ENCODE results near the gene SPAG16. TPM values are rescaled to one million over a fixed set of nuclear protein-coding genes. Genes with fewer than 3 reads are reported as not detected.
A peak's percentile ranks its signal among the peaks of the same experiment; 100 is the strongest.

Gene SPAG16
- 10 to 100 TPM; 27.1 to 29.2 TPM for total RNA-seq

GRCh38 chr2:213284105-213285090, at the start of gene SPAG16:
TSS of gene SPAG16 (plus strand) at chr2:213284464.
- TF ChIP-seq POLR2AphosphoS5 (IDR thresholded peaks at IDR 0.05) (peak; percentile 83), CTCF (IDR thresholded peaks at IDR 0.05) (peak in 1 of 4 experiments; percentile 11), POLR2A (IDR thresholded peaks at IDR 0.05) (peak; percentile 45)
- DNase-seq (ENCODE audit: low spot score), result peak; percentile 91
- intact Hi-C loops (cut with DNase I), result no loop called here
- WGBS, result 2% methylated on average over 46 of the region's 59 CpGs
- Histone ChIP-seq H3K4me3 (peak within 1 kb of the TSS; percentile 64 to 69), H3K36me3 (no peaks in the 10 kb centered on the region), H3K4me1 (replicated peaks) (no peaks in the 10 kb centered on the region), H3K27ac (peak within 1 kb of the TSS; percentile 71 to 76), H3K9me3 (no peaks in the 10 kb centered on the region), H3K27me3 (replicated peaks; ENCODE audit: insufficient read depth) (no peaks in the 10 kb centered on the region)

DNA sequence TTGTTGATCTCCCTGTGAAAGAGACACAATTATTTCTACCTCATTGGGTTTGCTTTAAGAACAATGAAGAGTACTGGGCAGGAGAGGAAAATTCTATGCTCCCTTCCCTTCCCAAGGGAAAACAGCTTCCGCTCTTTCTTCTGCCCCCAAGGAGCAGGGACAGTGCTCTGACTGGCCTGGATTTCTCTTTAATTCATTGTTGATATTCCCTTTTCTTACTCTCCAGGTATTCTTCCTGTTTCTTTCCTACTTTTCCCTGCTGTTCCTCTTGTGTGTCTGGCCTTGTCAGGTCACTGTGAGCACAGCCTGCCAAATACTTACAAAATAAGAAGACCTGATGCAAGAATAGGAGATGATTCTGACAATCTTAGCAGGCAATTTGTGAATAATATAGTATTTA, 49.6 kb upstream of the SPAG16 start:
- intact Hi-C loops (cut with DNase I), result no loop called here
- Histone ChIP-seq H3K36me3 (no peaks in the 10 kb centered on the region), H3K4me3 (no peak overlapping the region), H3K27ac (no peak overlapping the region), H3K4me1 (replicated peaks) (no peaks in the 10 kb centered on the region), H3K9me3 (no peaks in the 10 kb centered on the region), H3K27me3 (replicated peaks; ENCODE audit: insufficient read depth) (no peaks in the 10 kb centered on the region)
- TF ChIP-seq CTCF (IDR thresholded peaks at IDR 0.05) (no peak), POLR2A (IDR thresholded peaks at IDR 0.05) (no peak), POLR2AphosphoS5 (IDR thresholded peaks at IDR 0.05) (no peak)
- WGBS, result 92% methylated on average over 1 of the region's 1 CpG
- no peak for DNase-seq (ENCODE audit: low spot score)

DNA sequence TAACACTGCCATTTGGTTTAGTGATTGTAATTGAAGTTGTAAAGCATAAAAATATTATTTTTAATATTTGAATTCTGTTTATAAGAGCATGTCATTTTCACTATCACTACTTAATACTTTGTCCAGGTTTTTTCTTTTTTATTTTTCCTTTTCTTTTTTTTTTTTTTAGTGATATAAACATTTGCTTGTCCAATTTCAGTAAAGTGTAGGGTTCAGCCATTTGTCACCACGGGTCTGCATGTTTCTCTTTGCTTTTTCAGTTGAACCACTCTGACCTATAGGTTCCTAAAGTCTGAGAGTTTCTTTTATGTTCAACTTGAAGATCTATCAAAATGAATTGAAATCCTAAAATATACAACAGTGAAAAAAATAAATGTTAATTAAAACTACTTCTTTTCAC, 48.5 kb upstream of the SPAG16 start:
- intact Hi-C loops (cut with DNase I), result no loop called here
- H3K4me1 ChIP-seq (replicated peaks), result no peaks in the 10 kb centered on the region
- 92% methylated on average over 1 of the region's 1 CpG for WGBS
- H3K27me3 ChIP-seq (replicated peaks; ENCODE audit: insufficient read depth), result no peaks in the 10 kb centered on the region
- no peak for TF ChIP-seq POLR2AphosphoS5 (IDR thresholded peaks at IDR 0.05)
- no peak for DNase-seq (ENCODE audit: low spot score)
- no peak overlapping the region for H3K27ac ChIP-seq
- no peaks in the 10 kb centered on the region for H3K9me3 ChIP-seq
- no peaks in the 10 kb centered on the region for H3K36me3 ChIP-seq
- no peak overlapping the region for H3K4me3 ChIP-seq

DNA sequence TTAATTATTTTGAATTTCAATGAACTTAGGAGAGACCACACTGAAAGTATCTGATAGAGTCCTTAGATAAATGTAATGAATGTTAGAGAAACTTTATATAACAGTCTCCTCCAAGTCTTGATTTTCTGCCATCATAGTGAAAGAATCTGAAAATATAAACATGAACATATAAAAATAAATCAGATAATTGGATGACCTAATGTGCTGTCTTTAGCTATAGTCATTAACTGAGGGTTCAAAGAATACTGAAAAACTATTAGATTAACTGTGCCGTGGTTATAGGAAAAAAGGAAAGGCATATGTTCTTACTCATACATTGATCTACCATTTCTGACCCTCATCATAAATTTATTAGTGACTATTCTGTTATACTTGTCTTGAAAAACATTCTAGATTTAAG, 47.0 kb upstream of the SPAG16 start:
- H3K4me1 ChIP-seq (replicated peaks), result no peaks in the 10 kb centered on the region
- no peak for DNase-seq (ENCODE audit: low spot score)
- 78% methylated on average over 1 of the region's 1 CpG for WGBS
- no peak overlapping the region for H3K27ac ChIP-seq
- H3K27me3 ChIP-seq (replicated peaks; ENCODE audit: insufficient read depth), result no peaks in the 10 kb centered on the region
- intact Hi-C loops (cut with DNase I), result no loop called here
- H3K36me3 ChIP-seq, result no peaks in the 10 kb centered on the region
- no peak overlapping the region for H3K4me3 ChIP-seq
- TF ChIP-seq CTCF (IDR thresholded peaks at IDR 0.05), result no peak
- no peak for TF ChIP-seq POLR2A (IDR thresholded peaks at IDR 0.05)
- TF ChIP-seq POLR2AphosphoS5 (IDR thresholded peaks at IDR 0.05), result no peak
- no peaks in the 10 kb centered on the region for H3K9me3 ChIP-seq

GRCh38 chr2:213237787-213238186, 46.5 kb upstream of the SPAG16 start:
- Histone ChIP-seq H3K27ac (no peak overlapping the region), H3K4me3 (no peak overlapping the region), H3K27me3 (replicated peaks; ENCODE audit: insufficient read depth) (no peaks in the 10 kb centered on the region), H3K9me3 (no peaks in the 10 kb centered on the region), H3K36me3 (no peaks in the 10 kb centered on the region), H3K4me1 (replicated peaks) (no peaks in the 10 kb centered on the region)
- DNase-seq (ENCODE audit: low spot score), result no peak
- WGBS, result 67% methylated on average over 2 of the region's 2 CpGs
- TF ChIP-seq POLR2A (IDR thresholded peaks at IDR 0.05) (no peak), CTCF (IDR thresholded peaks at IDR 0.05) (no peak), POLR2AphosphoS5 (IDR thresholded peaks at IDR 0.05) (no peak)
- intact Hi-C loops (cut with DNase I), result no loop called here

Data from prostate gland (tissue), 2 donors.